ENCODE measurements around the gene TIGD1.

GRCh38 chr2:232577841-232578240, 27.5 kb upstream of the TIGD1 start:
- TF ChIP-seq CTCF (IDR thresholded peaks at IDR 0.05) (no peak), POLR2A (IDR thresholded peaks at IDR 0.05) (no peak)

All from esophagus squamous epithelium (tissue), 4 donors.